Neural progenitor cell (in vitro differentiated cells): ENCODE data around the gene IL17RB.

Source experiments
- EZH2 ChIP-seq: fragments of 200-600 bp; sonication (generic); IDR thresholded peaks from 2 replicates; pipeline ENCODE4 v1.6.1; 2017; ENCODE audit warnings: antibody characterized with exemption, mild to moderate bottlenecking, moderate library complexity
- TF ChIP-seq, protein P1 (sequence below): fragments of 200-600 bp; sonication (generic); IDR thresholded peaks from 2 replicates; pipeline ENCODE4 v1.5.1; 2017; ENCODE audit warnings: antibody characterized with exemption, mild to moderate bottlenecking

DNA sequence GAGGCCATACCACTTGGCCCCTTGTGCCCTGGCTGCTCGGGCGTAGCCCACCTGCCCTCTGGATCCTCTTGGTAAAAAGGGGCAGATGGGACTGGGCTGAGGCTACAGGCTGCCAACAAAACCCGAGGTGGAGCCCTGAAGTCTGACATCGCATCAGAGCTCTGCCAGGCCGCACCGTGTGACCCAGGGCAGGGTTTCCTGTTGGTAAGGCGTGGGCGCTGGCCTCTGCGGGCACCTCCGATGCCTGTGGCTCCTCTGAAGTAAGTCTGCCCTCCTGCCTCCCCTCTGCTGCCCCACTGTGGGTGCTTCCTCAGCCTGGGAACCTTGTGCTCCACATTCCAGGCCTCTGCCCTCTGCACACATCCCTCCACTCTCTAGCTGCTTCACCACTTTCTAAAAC is 9.0 kb upstream of the IL17RB start:
- TF ChIP-seq, protein P1, sequence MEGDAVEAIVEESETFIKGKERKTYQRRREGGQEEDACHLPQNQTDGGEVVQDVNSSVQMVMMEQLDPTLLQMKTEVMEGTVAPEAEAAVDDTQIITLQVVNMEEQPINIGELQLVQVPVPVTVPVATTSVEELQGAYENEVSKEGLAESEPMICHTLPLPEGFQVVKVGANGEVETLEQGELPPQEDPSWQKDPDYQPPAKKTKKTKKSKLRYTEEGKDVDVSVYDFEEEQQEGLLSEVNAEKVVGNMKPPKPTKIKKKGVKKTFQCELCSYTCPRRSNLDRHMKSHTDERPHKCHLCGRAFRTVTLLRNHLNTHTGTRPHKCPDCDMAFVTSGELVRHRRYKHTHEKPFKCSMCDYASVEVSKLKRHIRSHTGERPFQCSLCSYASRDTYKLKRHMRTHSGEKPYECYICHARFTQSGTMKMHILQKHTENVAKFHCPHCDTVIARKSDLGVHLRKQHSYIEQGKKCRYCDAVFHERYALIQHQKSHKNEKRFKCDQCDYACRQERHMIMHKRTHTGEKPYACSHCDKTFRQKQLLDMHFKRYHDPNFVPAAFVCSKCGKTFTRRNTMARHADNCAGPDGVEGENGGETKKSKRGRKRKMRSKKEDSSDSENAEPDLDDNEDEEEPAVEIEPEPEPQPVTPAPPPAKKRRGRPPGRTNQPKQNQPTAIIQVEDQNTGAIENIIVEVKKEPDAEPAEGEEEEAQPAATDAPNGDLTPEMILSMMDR, result no peak
- no peak for TF ChIP-seq EZH2
